ENCODE results near the gene EXOC1. TPM values are rescaled to one million over a fixed set of nuclear protein-coding genes. Genes with fewer than 3 reads are reported as not detected.

The EXOC1 gene
- total RNA-seq, 2 donors from 2014 or later = 18.0 to 18.4 TPM

- H3K4me1 ChIP-seq = peaks cover 0 to 18% of the 10 kb centered on the region in 2 donors
- no peaks in the 10 kb centered on the region for H3K9me3 ChIP-seq
- no peak for DNase-seq (ENCODE audit: low spot score)
- no peaks in the 10 kb centered on the region for H3K27me3 ChIP-seq
- H3K27ac ChIP-seq = no peak overlapping the region
- no peak overlapping the region for H3K4me3 ChIP-seq
- no peak for TF ChIP-seq CTCF (IDR thresholded peaks at IDR 0.05)
- H3K36me3 ChIP-seq = peaks cover 36% of the 10 kb centered on the region
Measured at GRCh38 chr4:55864577-55865223, 11.3 kb downstream of the EXOC1 start.

DNA sequence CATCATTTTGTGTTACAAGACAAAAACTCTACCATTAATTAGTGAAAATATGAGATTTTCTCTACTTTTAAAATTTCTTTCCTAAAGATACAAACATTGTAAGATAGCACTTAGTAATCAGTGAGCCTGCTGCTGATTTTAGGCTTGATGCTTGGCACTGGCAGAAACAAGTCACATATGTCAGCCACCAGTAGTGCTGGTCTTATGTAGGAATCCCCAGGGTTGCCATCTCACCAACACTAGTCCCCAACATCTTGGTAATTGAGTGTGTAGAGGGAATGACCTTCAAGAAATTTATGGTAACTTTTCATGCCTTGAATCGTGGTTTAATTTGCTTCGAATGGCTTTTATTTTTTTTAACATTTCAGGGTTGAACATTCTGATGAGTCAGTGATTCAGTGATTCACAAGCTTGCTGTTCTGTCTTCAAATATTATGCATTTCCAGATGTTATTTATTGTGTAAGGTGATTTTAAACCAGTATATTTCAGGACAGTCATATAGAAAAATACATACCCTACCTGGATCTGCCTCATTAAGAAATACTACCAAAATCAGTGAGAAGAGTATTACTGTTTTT lies 11.9 kb downstream of the EXOC1 start:
- peaks cover 30% of the 10 kb centered on the region for H3K36me3 ChIP-seq
- TF ChIP-seq CTCF (IDR thresholded peaks at IDR 0.05) = no peak
- H3K27me3 ChIP-seq = no peaks in the 10 kb centered on the region
- peaks cover 0 to 18% of the 10 kb centered on the region in 2 donors for H3K4me1 ChIP-seq
- DNase-seq (ENCODE audit: low spot score) = no peak
- peak overlapping the region in 1 of 2 donors; percentile 72 for H3K27ac ChIP-seq
- no peaks in the 10 kb centered on the region for H3K9me3 ChIP-seq
- H3K4me3 ChIP-seq = no peak overlapping the region

DNA sequence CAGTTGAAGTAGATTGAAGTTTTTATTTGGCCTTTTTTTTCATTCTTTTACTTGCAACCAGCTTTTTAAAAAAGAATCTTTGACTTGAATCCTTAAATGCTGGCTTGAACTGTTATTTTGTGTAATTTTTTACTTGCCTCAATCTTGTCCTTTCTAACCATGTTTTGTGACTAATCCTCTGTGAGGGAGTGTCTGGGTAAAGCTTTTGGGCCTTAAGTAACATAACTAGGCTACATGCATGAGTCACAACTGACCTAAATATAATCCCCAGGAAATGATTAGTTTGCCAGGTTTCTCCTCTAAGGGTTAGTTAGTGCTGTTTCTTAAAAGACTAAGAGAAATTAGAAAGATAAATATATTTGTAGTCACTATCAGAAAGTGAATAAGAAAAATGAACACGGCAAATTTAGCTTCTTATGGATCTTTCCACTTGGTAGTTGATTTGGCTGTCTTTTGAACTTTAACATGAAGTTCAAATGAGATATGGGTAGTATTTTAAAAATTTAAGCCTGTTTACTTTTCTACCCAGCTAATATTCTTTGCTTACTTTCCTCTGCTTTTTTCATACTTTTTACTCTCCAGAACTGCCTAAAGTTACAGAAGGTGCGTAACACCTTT lies 13.0 kb downstream of the EXOC1 start:
- Histone ChIP-seq H3K27me3 (no peaks in the 10 kb centered on the region), H3K4me3 (no peak overlapping the region), H3K4me1 (peaks cover 0 to 18% of the 10 kb centered on the region in 2 donors), H3K27ac (peak overlapping the region; percentile 56 to 72), H3K9me3 (no peaks in the 10 kb centered on the region), H3K36me3 (peaks cover 35% of the 10 kb centered on the region)
- DNase-seq (ENCODE audit: low spot score) = no peak
- no peak for TF ChIP-seq CTCF (IDR thresholded peaks at IDR 0.05)

- Histone ChIP-seq H3K9me3 (no peaks in the 10 kb centered on the region), H3K36me3 (peaks cover 33% of the 10 kb centered on the region), H3K4me3 (no peak overlapping the region), H3K27me3 (no peaks in the 10 kb centered on the region), H3K27ac (peak overlapping the region; percentile 56 to 72), H3K4me1 (peaks cover 0 to 18% of the 10 kb centered on the region in 2 donors)
- peak; percentile 73 to 82 for TF ChIP-seq CTCF (IDR thresholded peaks at IDR 0.05)
- DNase-seq (ENCODE audit: low spot score) = no peak
Measured at GRCh38 chr4:55866973-55867574, 13.6 kb downstream of the EXOC1 start.

DNA sequence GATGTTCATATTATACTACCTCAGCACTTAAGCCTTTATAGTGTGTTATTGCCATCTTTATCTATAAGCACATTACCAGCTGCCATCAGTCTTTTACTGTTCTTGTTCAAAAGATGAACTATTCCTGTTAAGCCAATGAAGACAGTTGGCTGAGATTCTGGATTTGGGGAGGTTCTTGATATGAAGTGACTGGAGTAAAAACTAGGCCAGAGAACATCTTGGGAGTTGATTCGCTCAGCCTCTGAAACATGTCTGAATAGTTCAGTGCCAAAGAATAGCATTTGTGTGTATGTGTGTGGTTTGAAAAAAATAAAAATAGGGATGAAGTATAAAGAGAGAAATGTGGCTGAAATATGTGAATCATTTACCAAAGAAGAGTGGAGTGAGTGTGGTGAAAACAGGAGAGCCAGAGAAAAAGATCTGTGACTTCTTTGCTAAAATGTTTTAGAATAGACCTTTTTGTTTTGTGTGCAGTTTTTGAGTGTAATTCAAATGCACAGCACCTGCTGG lies 15.2 kb downstream of the EXOC1 start:
- Histone ChIP-seq H3K9me3 (no peaks in the 10 kb centered on the region), H3K4me3 (no peak overlapping the region), H3K27me3 (no peaks in the 10 kb centered on the region), H3K27ac (no peak overlapping the region), H3K4me1 (peaks cover 0 to 18% of the 10 kb centered on the region in 2 donors), H3K36me3 (peaks cover 37% of the 10 kb centered on the region)
- TF ChIP-seq CTCF (IDR thresholded peaks at IDR 0.05) = no peak
- DNase-seq (ENCODE audit: low spot score) = no peak
